ENCODE data around the gene PROS1. TPM values are rescaled to one million over a fixed set of nuclear protein-coding genes. Genes with fewer than 3 reads are reported as not detected.

Gene PROS1
- total and polyA plus RNA-seq, 2 of the 8 experiments (the other 6 are each of a cell fraction or from before 2014, with no cell fraction given): 0.65 to 2.5 TPM

GRCh38 chr3:94020293-94020692 is 46.6 kb upstream of the PROS1 start:
- POLR2A ChIA-PET (ENCODE audit: partially characterized antibody): interaction anchor here (1.7 kb wide), 1 partner anchor 42 kb away, joined by 5 read pairs; the partner anchor contains the start of genes DHFR2 and NSUN3
- 91% methylated on average over 3 of the region's 3 CpGs; no CpG with 5 or more reads in 1 of the 2 experiments for WGBS, 2 experiments (ENCODE audit: extremely low coverage in 1 of 2, insufficient coverage in 1 of 2, insufficient read length in 1 of 2, insufficient replicate concordance in 2 of 2, low coverage in 1 of 2, low lambda C conversion rate in 2 of 2, missing lambda C conversion rate in 1 of 2)
- FAIRE-seq: no peak
- TF ChIP-seq CBX8 (IDR thresholded peaks at IDR 0.05; ENCODE audit: borderline replicate concordance, low read depth, low read length) (no peak), CHD2 (IDR thresholded peaks at IDR 0.05; ENCODE audit: low read length) (no peak), CTCF (IDR thresholded peaks at IDR 0.05; ENCODE audit: control extremely low read depth in 1 of 3, insufficient read depth in 1 of 3, low read depth in 1 of 3, low read length in 3 of 3) (no peak), CEBPB (IDR thresholded peaks at IDR 0.05; ENCODE audit: low read depth, low read length) (no peak), JUN (IDR thresholded peaks at IDR 0.05; ENCODE audit: low read depth, low read length) (no peak), KDM5A (IDR thresholded peaks at IDR 0.05; ENCODE audit: low read length) (no peak), POLR2A (IDR thresholded peaks at IDR 0.05; ENCODE audit: control extremely low read depth in 1 of 2, low read depth in 2 of 2, low read length in 2 of 2) (no peak), SAP30 (IDR thresholded peaks at IDR 0.05; ENCODE audit: insufficient read depth, insufficient replicate concordance, low read length) (no peak), PHF8 (conservative IDR thresholded peaks at IDR 0.05; ENCODE audit: low read depth, low read length) (no peak), SRF (IDR thresholded peaks at IDR 0.05; ENCODE audit: low read depth, low read length) (no peak), EZH2 (IDR thresholded peaks at IDR 0.05; ENCODE audit: low read depth, low read length, severe bottlenecking) (no peak), TAF1 (IDR thresholded peaks at IDR 0.05; ENCODE audit: low read depth, low read length) (no peak)

More at GRCh38 chr3:94020293-94020692, 46.6 kb upstream of the PROS1 start:
- no peak for DNase-seq (ENCODE audit: low read depth in 1 of 2, low spot score in 2 of 2)
- no peak overlapping the region for H2BK120ac ChIP-seq (replicated peaks; ENCODE audit: low read depth, low read length)
- H3K9ac ChIP-seq (replicated peaks in 1 of 4; ENCODE audit: extremely low read depth in 1 of 4, low read depth in 3 of 4, low read length in 3 of 4): no peak overlapping the region
- CTCF ChIA-PET (ENCODE audit: partially characterized antibody): interaction anchor here (1.1 to 1.8 kb wide), 2 partner anchors 15 to 17 kb away, joined by 3 to 6 read pairs; no protein-coding TSS in a partner anchor
- H2AFZ ChIP-seq (ENCODE audit: low read length): no peak overlapping the region
- no peak overlapping the region for H2AK5ac ChIP-seq (ENCODE audit: low read depth, low read length)
- no peak overlapping the region for H4K5ac ChIP-seq (ENCODE audit: insufficient read length, low read depth, low read length)
- no peak overlapping the region for H3K4ac ChIP-seq (replicated peaks; ENCODE audit: insufficient read length, low read depth, low read length)
- no peak overlapping the region for H3K27ac ChIP-seq (ENCODE audit: low read depth, low read length)
- H2BK12ac ChIP-seq (ENCODE audit: low read depth, low read length): no peak overlapping the region
- no peak overlapping the region for H3K14ac ChIP-seq (ENCODE audit: insufficient read length)
- no peak overlapping the region for H2BK15ac ChIP-seq (ENCODE audit: low read length)
- no peaks in the 10 kb centered on the region for H3K79me1 ChIP-seq (ENCODE audit: low read depth, low read length)
- H3K4me1 ChIP-seq (replicated peaks in 1 of 4; ENCODE audit: control insufficient read depth in 3 of 4, insufficient read depth in 4 of 4, low read length in 3 of 4): no peaks in the 10 kb centered on the region
- no peak overlapping the region for H2BK5ac ChIP-seq (ENCODE audit: low read depth, low read length)
- H3K23ac ChIP-seq (ENCODE audit: insufficient read length): no peak overlapping the region
- no peak overlapping the region for H2BK20ac ChIP-seq (ENCODE audit: low read length)
- no peak overlapping the region for H4K8ac ChIP-seq (ENCODE audit: extremely low read depth, insufficient read depth, low read length)
- H3K36me3 ChIP-seq (ENCODE audit: control insufficient read depth in 2 of 4, insufficient read depth in 4 of 4, low read length in 3 of 4): no peaks in the 10 kb centered on the region
- no peaks in the 10 kb centered on the region for H3K9me3 ChIP-seq (ENCODE audit: insufficient read depth in 2 of 2, low read depth in 1 of 2, low read length in 1 of 2)
- H3K4me3 ChIP-seq (ENCODE audit: extremely low read depth in 1 of 4, insufficient read depth in 2 of 4, low read depth in 3 of 4, low read length in 4 of 4): no peak overlapping the region
- no peaks in the 10 kb centered on the region for H3K27me3 ChIP-seq (replicated peaks in 1 of 4; ENCODE audit: control insufficient read depth in 3 of 4, extremely low read depth in 1 of 4, insufficient read depth in 3 of 4, low read length in 3 of 4)
- no peak overlapping the region for H3K18ac ChIP-seq (ENCODE audit: extremely low read depth, low read length)
- peaks cover 0 to 2% of the 10 kb centered on the region in 2 experiments for H4K20me1 ChIP-seq (replicated peaks in 1 of 2; ENCODE audit: control insufficient read depth in 1 of 2, insufficient read depth in 2 of 2, low read length in 2 of 2)
- no peak overlapping the region for H3K4me2 ChIP-seq (ENCODE audit: insufficient read depth in 1 of 2, low read depth in 2 of 2, low read length in 2 of 2)
- H4K91ac ChIP-seq (replicated peaks; ENCODE audit: insufficient read length, low read length): no peak overlapping the region
- H3K56ac ChIP-seq (replicated peaks; ENCODE audit: insufficient read length, low read depth, low read length): no peak overlapping the region
- no peaks in the 10 kb centered on the region for H3K23me2 ChIP-seq (ENCODE audit: low read depth, low read length)
- H3K79me2 ChIP-seq (ENCODE audit: control insufficient read depth in 1 of 2, insufficient read depth in 2 of 2, low read length in 2 of 2): no peaks in the 10 kb centered on the region
